ENCODE data around the gene DNAJB5. TPM values are rescaled to one million over a fixed set of nuclear protein-coding genes. Genes with fewer than 3 reads are reported as not detected.
A peak's percentile ranks its signal among the peaks of the same experiment; 100 is the strongest.

Gene DNAJB5
- total RNA-seq, 1 donor from 2014 or later, result 18.4 TPM

GRCh38 chr9:34991607-34992375 is 2.2 kb downstream of the DNAJB5 start:
- Mint-ChIP-seq H3K4me3 (peak overlapping the region; percentile 22), H3K27me3 (ENCODE audit: low read depth) (peaks cover 3% of the 10 kb centered on the region), H3K4me1 (peaks cover 50% of the 10 kb centered on the region), H3K9me3 (no peaks in the 10 kb centered on the region), H3K36me3 (peaks cover 4% of the 10 kb centered on the region), H3K27ac (peak overlapping the region; percentile 82)
- TF ChIP-seq, protein P1, sequence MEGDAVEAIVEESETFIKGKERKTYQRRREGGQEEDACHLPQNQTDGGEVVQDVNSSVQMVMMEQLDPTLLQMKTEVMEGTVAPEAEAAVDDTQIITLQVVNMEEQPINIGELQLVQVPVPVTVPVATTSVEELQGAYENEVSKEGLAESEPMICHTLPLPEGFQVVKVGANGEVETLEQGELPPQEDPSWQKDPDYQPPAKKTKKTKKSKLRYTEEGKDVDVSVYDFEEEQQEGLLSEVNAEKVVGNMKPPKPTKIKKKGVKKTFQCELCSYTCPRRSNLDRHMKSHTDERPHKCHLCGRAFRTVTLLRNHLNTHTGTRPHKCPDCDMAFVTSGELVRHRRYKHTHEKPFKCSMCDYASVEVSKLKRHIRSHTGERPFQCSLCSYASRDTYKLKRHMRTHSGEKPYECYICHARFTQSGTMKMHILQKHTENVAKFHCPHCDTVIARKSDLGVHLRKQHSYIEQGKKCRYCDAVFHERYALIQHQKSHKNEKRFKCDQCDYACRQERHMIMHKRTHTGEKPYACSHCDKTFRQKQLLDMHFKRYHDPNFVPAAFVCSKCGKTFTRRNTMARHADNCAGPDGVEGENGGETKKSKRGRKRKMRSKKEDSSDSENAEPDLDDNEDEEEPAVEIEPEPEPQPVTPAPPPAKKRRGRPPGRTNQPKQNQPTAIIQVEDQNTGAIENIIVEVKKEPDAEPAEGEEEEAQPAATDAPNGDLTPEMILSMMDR (IDR thresholded peaks at IDR 0.05; ENCODE audit: unreplicated experiment), result no peak
- DNase-seq (ENCODE audit: low spot score in 2 of 2, unreplicated experiment in 2 of 2), result no peak

DNA sequence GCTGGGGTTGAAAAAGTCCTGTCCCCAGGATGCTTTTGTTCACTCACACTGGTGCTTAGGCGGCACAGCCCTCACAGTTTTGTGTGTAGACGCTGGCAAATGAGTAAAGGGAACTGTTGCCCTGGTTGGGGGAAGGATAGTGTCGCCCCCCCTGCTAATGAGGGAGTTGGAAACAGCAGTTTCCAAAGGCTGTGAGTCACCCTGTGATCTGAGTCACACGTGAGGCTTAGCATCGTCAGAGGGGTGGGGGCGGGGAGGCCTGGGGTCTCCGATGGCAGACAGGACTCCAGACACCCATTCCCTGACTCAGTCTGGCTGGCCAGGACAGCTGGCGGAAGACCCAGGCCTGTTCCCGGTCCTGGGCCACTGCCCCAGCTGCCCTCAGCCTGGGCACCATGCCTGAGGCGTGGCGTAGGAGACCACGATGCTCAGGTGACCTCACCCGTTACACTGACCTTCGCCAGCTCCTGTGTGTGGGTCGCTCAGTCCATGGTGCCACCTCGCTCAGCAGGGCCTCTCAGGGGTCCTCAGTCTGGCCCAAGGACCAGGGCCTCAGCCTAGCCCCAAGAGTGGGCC is 2.9 kb downstream of the DNAJB5 start:
- peaks cover 9% of the 10 kb centered on the region for H3K36me3 Mint-ChIP-seq
- TF ChIP-seq, protein P1 (IDR thresholded peaks at IDR 0.05; ENCODE audit: unreplicated experiment), result no peak
- peaks cover 3% of the 10 kb centered on the region for H3K27me3 Mint-ChIP-seq (ENCODE audit: low read depth)
- H3K9me3 Mint-ChIP-seq, result no peaks in the 10 kb centered on the region
- H3K4me1 Mint-ChIP-seq, result peaks cover 50% of the 10 kb centered on the region
- no peak overlapping the region for H3K4me3 Mint-ChIP-seq
- peak overlapping the region; percentile 89 for H3K27ac Mint-ChIP-seq
- no peak for DNase-seq (ENCODE audit: low spot score in 2 of 2, unreplicated experiment in 2 of 2)

DNA sequence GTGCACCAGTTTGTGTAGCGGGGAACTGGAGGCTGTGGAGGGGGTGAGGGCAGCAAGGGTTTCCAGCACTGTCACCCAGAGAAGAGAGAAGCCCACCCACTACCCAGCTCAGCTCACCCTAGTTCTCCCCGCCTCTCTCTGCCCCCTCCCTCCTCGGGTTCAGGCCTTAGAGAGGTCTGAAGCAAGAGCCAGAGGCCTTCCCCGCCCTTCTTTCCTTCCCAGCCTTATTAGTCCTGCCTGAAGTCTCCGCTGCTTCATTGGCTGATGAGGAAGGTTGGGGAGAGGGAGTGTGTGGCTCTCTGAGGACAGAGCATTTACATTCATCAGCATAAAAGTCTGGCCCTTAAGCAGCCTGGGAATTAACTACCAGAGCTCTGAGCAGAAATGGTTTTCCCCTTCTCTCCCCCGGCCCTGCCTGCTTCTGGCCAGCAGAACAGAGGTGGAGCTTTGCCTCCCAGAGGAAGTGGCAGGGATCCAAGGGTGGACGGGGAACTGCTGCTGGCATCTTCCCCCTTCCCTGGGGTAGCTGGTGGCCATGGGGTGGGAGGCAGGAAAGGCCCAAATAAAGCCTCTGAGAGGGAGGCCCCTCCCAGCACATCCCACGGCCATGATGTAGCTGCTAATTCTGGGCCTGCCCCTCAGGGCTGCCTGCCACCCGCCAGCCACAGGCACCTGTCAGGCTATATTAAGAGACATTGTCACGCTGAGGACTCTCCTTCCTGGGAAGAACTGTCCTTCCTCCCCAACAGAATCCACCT is 4.1 kb downstream of the DNAJB5 start:
- Mint-ChIP-seq H3K9me3 (no peaks in the 10 kb centered on the region), H3K4me1 (peaks cover 45% of the 10 kb centered on the region), H3K4me3 (no peak overlapping the region), H3K27ac (peak overlapping the region; percentile 89), H3K36me3 (peaks cover 9% of the 10 kb centered on the region), H3K27me3 (ENCODE audit: low read depth) (peaks cover 2% of the 10 kb centered on the region)
- DNase-seq (ENCODE audit: low spot score in 2 of 2, unreplicated experiment in 2 of 2), result no peak
- TF ChIP-seq, protein P1 (IDR thresholded peaks at IDR 0.05; ENCODE audit: unreplicated experiment), result no peak

DNA sequence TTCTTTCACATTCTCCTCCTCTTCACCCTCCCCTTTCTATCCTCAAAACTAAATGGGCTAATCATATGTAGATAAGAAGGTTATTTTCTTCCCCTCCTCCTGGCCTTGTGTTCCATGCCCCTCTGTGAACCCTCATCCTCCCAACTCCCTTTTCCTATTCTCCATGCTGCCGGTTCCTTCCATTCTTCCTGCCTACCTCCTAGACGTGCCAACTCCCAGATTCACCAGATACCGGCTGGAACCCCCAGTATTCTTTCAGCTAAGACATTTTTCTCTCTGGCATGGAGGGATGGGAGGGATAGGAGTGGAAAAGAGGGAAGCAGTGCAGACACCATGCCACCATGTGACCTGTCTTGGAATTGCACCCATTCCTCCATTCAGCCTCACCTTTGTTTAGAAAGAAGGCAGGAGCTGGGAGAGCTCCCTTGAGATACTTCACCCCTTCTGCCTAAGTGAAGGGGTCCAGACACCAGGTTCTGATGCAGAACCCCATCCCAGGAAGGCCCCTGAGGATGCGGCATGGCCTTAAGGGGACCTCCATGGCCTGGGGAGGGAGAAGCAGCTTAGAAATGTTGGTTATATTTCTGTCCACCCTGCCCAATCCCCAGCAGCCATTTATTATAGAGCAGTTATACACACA is 4.8 kb downstream of the DNAJB5 start:
- no peak for DNase-seq (ENCODE audit: low spot score in 2 of 2, unreplicated experiment in 2 of 2)
- Mint-ChIP-seq H3K36me3 (peaks cover 9% of the 10 kb centered on the region), H3K27ac (peak overlapping the region; percentile 89), H3K9me3 (no peaks in the 10 kb centered on the region), H3K4me3 (peak overlapping the region; percentile 3), H3K27me3 (ENCODE audit: low read depth) (peaks cover under 1% of the 10 kb centered on the region), H3K4me1 (peaks cover 38% of the 10 kb centered on the region)
- TF ChIP-seq, protein P1 (IDR thresholded peaks at IDR 0.05; ENCODE audit: unreplicated experiment), result peak; percentile 56

GRCh38 chr9:34994900-34995669 is 5.5 kb downstream of the DNAJB5 start:
- H3K4me1 Mint-ChIP-seq, result peaks cover 37% of the 10 kb centered on the region
- TF ChIP-seq, protein P1 (IDR thresholded peaks at IDR 0.05; ENCODE audit: unreplicated experiment), result no peak
- H3K36me3 Mint-ChIP-seq, result peaks cover 9% of the 10 kb centered on the region
- no peak for DNase-seq (ENCODE audit: low spot score in 2 of 2, unreplicated experiment in 2 of 2)
- peak overlapping the region; percentile 83 for H3K27ac Mint-ChIP-seq
- H3K9me3 Mint-ChIP-seq, result no peaks in the 10 kb centered on the region
- no peaks in the 10 kb centered on the region for H3K27me3 Mint-ChIP-seq (ENCODE audit: low read depth)
- H3K4me3 Mint-ChIP-seq, result no peak overlapping the region
